HG03521 (cell line): ENCODE results near the gene CEMIP.

ENCODE experiments used
- ATAC-seq: cut with Tn5 transposase; IDR thresholded peaks from one replicate; pipeline ENCODE4 v1.9.1; 2021; ENCODE audit warnings: mild to moderate bottlenecking, moderate library complexity; ENCODE audit not compliant: unreplicated experiment

The CEMIP gene

DNA sequence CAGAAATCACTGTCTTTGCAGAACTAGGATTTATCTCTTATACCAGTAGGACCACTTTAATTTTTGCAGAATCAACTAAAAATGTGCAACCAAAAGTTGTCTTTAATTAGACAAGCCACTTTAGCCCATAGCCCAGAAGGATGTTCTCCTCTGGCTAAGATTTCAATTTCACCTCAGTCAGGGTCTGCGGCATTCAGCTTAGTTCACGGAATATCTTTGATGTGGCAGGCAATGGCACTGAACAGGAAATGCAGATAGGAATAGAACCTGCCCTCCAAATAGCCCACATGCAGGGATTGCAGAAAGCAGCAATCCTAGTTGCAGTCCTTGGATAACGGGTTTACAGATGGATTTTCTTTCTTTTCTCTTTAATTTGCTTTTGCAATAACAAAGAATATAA lies 109.7 kb downstream of the CEMIP start:
- no peak for ATAC-seq

DNA sequence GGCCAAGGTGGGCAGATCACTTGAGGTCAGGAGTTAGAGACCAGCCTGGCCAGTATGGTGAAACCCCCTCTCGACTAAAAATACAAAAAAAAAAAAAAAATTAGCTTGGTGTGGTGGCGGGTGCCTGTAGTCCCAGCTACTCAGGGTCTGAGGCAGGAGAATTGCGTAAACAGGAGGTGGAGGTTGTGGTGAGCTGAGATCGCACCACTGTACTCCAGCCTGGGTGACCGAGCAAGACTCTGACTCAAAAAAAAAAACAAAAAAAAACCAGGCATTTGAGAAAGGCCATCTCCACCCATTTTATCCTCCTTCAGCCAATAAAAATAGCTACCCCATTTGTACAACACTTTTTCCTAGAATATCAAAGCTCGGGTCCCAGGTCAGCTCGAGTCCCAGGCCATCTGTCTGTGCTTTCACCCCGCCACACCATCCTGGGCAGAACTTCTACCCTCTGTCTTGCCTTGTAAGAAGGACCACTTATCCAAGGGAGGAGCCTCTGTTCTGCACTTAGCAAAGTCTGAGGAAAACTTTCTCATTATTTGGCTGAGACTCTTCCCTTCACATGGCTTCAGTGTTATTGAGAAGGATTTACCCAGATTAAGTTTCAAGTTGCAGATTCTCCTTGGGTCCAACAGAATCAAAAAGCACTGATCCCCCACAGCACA lies 111.3 kb downstream of the CEMIP start:
- no peak for ATAC-seq

DNA sequence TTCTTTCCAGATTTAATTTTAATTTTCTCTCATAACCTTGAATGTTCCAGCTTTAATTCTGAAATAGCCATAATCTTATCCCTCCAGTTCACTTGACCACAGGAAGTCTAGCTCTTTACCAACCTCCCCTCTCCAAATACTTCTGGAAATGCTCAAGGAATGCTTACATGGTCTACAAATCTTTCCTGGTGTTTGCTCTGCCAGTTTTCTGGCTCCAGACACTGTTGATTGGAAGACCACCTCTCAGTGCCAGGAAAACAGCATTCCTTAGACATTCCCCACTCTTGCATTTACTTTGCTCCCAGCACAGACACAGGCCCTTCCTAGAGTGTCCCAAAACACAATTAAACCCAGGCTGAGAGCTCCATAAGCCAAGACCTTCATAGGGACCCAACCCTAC lies 111.8 kb downstream of the CEMIP start:
- ATAC-seq, result no peak

DNA sequence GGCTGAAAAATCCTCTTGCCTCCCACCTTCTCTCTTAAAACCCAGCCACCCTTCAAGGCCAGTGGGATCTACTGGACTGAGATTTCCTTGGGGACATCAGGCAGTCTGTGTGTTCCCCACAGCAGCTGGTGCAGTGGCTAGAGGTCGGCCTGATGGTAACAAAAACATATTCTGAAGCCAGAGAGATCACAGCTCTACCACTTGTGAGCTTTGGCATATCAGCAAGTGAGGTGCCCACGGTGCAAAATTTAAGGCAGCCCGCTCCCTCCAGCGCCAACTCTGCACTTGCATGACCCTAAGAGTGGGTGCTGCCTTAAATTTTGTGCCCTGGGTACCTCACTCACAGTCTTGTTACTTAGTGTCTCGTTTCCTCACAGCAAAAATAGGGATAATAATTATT lies 113.2 kb downstream of the CEMIP start:
- ATAC-seq, result no peak

DNA sequence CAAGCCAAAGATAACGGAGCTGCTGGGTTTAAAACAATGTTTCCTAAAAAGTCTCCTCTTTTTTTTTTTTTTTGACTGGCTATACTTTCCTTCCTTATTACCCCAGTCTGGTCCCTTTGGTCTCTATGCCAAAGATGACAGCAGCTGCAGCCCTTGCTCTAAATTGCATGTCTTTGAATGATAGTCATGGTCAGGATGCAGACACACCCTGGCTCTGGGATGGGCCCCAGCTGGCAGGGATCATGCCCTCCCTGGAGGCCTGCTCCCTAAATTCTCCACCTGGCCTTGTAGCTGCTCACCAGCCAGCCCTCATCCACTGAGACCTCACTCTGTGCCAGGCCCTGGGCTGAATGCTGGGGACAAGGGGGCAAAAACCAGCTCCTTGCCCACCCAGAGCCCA lies 114.6 kb downstream of the CEMIP start:
- ATAC-seq, result no peak

DNA sequence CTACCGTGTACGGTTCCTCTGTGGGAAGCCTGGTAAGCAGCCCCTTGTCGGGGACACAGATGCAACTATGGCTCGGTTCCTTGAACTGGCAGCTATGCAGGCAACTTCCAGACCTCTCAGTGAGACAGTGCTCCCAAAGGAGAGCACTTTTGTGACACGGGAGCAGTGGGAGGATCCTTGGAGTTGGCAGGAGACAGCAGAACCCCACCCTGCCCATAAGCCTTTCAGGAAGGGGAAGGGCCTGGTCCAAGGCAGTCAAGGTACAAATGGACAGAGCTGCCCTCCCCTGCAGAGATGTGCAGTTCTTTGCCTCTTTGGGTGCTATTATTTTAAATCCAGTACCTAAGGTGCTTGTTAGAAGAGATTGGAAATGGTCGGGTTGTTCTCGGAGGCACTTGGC lies 115.9 kb downstream of the CEMIP start:
- ATAC-seq, result no peak

DNA sequence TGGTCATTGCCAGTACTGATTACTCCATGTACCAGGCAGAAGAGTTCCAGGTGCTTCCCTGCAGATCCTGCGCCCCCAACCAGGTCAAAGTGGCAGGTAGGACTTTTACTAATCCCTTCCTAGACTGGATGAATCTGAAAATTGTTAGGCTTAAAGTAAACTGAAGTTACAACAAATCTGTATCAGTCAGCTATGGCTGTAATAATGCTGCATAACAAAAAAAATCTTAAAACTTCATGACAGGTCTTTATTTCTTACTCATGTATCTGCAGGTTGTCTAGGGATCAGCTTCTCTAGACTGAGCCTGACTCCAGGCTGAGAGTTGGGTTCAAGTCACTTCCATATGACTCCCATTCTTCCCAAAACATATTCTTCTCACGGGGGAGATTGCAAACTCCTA lies 116.8 kb downstream of the CEMIP start:
- ATAC-seq, result no peak

DNA sequence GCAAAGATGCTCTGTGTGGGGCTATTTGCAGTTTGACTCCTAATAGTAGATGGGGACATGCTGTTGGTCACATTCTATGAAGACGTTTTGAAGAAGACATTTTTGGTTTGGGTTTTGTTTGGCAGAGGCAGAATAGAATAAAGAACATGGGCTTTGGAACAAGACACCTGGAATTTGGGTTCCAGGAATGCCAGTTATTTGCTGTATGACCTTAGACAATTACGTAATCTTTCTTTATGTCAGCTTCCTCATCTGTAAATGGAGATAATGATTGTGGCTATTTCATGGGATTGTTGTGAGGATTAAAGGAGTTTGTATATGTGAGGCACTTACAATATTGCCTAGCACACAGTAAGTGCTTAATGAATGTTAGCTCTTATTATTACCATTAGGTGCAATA lies 118.9 kb downstream of the CEMIP start:
- no peak for ATAC-seq

DNA sequence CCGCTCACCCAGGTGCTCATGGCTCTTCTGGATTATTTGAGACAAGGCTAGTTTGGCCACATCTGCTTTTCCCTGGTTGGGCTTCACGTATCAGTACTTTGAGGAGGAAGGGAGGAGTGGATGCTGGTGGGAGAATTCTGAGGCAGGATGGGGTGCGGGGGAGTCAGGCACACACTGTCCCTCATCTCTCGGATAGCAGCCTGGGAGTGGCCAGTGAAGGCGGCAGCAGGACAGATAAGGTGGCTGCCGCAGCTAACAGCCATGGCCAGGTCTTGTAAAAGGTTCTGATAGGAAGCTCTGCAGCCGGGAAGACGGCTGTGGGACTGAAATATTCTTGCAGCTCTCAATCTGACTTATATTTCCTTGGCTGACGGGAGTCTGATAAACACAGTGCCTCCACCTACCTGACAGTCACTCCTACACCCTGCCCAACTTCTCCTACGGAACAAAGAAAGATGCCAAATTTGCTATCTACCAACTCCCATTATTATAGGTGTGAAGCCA lies 123.2 kb downstream of the CEMIP start:
- ATAC-seq, result no peak

DNA sequence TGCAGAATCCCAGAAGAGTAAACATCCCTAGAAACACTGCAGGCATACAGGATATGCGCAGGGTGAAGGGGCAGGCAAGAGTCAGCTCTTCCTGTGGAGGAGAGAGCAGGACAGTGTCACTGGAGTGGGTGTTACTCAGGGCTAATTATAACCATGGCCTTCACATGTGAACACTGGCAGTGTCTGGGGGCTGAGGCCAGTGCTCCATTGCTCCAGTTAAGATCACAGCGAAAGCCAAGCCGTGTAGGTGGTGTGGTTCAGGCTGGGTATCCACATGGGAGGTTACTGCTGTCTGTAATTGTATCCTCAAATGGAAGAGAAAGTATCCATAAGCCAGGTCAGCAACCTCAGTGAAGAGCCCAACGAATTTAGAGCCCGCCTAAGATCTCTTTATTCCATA lies 125.8 kb downstream of the CEMIP start:
- no peak for ATAC-seq

DNA sequence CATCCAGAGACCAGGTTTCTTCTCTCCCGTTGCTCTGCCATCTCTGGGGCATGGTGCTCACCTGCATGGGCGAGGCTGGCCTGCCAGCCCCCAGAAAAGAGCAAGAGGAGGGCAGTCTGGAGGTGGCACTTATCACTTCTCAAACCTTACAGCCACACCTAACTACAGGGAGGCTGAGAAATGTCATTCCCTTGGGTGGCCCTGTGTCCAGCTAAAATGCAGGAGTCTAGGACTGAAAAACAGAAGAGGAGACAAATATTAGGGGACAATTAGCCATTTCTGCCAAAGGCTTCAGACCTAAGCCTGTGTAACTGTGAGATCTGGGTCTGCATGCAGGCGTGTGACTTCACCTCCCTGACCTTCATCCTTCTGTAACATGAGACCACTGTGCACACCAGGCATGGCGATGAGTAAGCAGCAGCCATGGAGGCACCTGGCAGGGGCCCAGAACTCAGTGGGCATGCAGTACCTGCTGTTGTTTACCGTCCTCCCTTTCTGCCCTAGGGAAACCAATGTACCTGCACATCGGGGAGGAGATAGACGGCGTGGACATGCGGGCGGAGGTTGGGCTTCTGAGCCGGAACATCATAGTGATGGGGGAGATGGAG lies 127.1 kb downstream of the CEMIP start:
- no peak for ATAC-seq

DNA sequence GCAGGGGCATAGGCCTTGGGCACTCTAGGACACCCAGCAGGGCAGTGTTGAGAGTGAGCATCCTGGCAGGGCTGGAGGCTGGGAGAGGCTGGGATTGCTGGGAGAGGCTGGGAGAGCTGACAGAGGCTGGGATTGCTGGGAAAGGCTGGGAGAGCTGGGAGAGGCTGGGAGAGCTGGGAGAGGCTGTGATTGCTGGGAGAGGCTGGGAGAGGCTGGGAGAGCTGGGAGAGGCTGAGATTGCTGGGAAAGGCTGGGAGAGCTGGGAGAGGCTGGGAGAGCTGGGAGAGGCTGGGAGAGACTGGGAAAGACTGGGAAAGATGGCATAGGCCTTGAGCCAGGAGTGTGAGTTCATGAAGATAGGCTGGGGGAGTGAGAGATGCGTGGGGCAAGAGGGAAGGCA lies 132.7 kb downstream of the CEMIP start:
- no peak for ATAC-seq

DNA sequence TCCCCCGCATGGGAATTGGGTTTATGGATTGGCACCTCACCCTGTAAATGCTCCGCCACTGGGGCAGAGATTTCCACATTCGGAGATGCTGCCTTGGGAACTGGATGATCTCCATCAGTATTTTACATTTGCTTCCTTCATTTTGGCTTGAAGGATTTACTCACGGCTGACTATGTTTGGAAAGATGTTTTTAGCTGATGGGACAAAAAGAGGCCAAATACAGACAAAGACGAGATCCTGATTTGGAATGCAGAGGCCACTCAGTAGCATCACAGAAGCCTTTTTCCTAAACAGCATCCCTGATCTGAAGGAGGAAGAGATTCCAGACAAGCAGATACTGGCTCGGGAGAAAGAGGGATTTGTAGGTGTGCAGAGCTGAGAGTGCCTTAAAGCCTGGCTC lies 133.5 kb downstream of the CEMIP start:
- no peak for ATAC-seq

DNA sequence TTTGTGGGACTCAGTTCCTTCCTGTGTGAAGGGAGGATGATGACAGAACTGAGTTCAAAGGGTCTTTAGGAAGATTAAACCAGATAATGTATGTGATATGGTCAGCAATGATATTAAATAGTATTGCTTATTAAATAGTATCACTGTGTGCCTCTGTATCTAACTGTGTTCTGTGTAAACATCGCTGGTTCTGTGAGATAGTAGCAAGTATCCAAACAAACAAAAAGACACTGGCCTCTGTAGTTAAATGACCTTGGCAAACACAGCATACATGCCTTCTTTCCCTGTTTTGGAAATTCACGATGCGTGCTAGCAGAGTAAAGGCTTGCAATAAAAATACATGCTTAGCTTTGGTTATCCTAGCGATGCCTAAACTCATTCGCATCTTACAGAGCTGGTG lies 134.4 kb downstream of the CEMIP start:
- no peak for ATAC-seq

DNA sequence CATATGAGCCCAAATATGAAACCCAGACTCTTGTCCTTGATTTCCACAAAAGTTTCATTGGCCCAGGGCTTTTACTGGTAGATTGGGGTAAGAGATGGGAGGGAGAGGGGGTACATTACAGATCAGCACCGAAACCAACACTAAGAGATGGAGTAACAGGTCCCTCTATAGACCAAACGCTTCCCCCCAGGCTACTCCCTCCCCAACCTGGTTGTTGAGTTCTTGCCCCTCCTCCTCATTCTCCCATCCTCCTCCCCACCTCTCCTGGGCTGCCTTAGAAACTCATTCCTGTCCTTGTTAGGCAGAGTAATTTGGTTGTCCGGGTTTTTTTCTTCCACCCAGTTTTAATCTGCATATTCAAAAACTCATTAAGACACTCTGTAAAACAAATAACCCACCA lies 136.3 kb downstream of the CEMIP start:
- ATAC-seq, result no peak

DNA sequence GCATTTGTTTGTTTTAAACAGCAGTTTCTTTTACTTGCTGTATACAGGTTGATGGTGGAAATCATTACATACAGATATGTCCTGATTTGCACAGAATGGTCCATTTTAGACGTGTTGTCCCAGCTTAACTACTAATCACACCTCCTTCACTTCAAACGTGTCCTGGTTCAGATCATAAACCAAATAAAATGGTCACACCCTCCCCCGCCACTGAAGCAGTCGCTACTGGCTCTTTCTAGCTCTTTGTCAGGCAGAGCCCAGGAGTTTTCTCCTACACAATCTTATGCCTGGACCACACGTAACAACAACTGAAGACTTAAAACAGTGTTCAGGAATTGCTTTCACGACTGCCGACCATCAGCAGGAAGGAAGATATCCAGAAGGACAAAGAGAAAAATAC lies 136.9 kb downstream of the CEMIP start:
- ATAC-seq, result no peak

DNA sequence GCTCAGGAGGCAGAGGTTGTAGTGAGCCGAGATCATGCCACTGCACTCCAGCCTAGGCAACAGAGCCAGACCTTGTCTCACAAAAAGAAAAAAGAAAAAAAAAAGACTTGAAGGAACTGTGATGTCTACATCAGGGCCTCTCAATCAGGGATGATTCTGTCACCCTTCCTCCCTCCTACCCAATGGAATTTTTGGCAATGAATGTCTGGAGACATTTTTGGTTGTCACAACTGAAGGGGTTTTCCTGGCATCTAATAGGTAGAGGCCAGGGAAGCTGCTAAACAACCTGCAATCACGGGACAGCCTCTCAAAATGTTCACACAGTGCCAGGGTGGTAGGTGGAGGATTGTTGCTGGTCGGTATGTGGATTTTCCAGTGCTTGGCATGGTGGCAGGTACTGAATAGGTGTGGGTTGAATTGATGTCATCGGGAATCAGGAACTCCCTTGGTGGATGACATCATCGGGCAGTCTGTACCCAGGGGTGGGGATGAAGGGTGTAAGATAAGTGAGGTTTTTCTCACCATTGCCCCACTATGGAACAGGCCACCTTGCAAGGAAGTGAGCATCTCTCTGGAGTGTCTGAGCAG lies 139.1 kb downstream of the CEMIP start:
- no peak for ATAC-seq

DNA sequence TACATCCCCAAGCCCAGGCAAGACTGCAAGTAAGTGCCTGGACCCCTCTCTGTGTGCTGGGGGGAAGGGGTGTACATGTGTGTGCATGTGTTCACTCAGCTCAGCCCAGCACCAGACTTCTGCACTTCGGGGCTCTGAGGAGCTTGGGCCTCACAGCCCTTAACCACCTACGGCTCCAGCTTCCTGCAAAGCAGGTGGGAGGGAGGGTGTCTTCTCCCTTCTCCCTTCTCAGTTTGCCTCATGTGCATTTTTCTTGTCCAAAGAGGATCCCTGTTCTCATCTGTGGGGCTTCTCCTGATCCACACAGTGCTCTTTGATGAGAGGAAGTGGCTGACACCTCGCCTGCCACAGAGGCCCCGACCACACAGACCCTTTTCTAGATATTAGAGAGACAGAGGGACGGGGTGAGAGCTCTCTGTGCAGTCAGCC lies 141.1 kb downstream of the CEMIP start:
- ATAC-seq, result no peak

DNA sequence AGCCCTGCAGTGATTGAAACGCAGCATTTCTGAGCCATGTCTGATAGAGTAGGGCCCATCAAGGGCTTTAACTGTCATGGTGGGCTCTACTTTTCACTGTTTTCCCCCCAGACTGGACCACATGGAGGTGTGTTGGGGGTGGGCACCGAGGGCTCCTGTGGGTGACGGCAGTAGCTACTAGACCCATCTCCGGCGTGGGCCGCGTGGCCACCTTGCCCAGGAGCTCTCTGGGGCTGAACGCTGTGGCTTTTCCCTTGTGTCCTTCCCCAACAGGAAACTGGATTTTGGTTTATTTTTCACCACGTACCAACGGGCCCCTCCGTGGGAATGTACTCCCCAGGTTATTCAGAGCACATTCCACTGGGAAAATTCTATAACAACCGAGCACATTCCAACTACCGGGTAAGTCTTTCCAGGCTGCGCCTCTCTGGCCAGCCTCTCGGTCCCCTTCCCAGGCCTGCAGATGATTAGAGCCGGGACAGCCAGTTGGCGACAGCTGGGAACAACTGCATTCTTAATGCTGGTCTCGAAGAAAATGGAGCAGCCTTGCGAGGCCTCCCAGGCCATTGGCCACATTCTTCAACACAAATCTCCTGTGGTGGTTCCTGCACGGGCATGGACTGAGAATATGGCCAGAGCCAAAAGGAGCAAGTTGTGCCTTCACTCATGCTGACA lies 142.7 kb downstream of the CEMIP start:
- no peak for ATAC-seq

DNA sequence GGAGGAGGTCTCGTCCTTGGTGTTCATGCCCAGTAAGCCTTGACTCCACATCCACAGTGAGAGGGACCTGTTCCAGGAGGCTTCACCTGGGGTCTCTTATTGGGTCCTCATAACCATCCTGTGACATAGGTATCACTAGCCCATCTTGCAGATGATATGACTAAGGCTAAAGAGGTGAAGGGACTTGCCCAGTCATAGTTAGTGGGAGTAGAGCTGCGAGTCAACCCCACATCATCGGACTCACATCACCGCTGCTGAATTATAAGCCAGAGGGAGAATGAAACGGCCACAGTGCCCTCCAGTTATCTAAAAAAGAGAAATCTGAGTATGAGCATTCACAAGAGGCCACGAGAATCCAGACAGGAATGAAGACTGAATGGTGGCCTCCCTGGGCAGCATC lies 144.5 kb downstream of the CEMIP start:
- ATAC-seq, result no peak

DNA sequence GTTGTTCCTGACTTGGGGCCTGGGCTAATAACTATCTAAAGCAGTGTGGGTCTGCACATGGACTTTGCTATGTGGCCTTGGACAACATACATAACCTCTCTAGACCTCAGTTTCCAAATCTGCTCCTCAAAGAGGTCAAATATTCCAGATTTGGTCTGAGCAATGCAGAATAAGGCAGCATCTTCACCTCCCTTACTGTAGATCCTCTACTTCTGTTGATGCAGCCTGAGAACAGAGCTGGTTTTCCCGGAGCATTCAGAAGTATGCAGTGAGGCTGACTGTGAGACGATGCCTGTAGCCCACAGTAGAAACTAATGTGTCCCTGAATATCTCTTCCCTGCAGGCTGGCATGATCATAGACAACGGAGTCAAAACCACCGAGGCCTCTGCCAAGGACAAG lies 145.1 kb downstream of the CEMIP start:
- no peak for ATAC-seq

DNA sequence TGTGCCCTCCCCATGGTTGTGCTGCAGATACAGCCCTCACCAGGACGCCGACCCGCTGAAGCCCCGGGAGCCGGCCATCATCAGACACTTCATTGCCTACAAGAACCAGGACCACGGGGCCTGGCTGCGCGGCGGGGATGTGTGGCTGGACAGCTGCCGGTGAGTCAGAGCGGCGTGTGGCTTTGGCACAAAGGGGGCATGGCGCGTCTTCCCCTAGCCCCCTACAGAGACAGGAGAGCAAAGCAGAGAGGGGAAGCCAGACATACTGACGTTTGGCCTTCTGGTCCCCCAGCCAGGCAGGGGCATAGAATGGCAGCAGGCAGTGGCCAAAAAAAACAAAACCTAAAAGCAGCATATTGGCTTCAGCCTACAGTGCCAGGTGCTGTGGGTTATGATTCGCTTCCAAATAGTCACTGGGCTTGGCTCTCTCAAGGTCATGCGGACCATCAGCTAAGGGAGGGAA lies 146.5 kb downstream of the CEMIP start:
- no peak for ATAC-seq
